Measurements from ENCODE around the gene NAA11.

GRCh38 chr4:79315891-79316290 is 10.0 kb downstream of the NAA11 start:
- no peak for TF ChIP-seq CTCF (IDR thresholded peaks at IDR 0.05)
- TF ChIP-seq POLR2A (IDR thresholded peaks at IDR 0.05), result no peak
